GM19043 (cell line): ENCODE data around the gene APOA5.

ENCODE experiments used
- ATAC-seq: cut with Tn5 transposase; IDR thresholded peaks from one replicate; pipeline ENCODE4 v1.9.1; 2021; ENCODE audit warnings: low read depth; ENCODE audit not compliant: unreplicated experiment

The APOA5 gene

DNA sequence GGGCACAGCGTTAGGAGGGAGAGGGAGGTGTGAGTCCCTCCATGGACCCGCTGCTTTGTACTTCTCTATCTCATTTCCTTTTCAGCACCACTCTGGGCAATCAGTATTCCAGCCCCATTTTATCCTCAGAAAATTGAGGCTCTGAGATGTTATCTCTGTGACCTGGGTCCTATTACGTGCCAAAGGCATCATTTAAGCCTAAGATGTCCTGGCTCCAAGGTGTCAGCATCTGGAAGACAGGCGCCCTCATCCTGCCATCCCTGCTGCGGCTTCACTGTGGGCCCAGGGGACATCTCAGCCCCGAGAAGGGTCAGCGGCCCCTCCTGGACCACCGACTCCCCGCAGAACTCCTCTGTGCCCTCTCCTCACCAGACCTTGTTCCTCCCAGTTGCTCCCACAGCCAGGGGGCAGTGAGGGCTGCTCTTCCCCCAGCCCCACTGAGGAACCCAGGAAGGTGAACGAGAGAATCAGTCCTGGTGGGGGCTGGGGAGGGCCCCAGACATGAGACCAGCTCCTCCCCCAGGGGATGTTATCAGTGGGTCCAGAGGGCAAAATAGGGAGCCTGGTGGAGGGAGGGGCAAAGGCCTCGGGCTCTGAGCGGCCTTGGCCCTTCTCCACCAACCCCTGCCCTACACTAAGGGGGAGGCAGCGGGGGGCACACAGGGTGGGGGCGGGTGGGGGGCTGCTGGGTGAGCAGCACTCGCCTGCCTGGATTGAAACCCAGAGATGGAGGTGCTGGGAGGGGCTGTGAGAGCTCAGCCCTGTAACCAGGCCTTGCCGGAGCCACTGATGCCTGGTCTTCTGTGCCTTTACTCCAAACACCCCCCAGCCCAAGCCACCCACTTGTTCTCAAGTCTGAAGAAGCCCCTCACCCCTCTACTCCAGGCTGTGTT lies 37.2 kb upstream of the APOA5 start:
- ATAC-seq = no peak

DNA sequence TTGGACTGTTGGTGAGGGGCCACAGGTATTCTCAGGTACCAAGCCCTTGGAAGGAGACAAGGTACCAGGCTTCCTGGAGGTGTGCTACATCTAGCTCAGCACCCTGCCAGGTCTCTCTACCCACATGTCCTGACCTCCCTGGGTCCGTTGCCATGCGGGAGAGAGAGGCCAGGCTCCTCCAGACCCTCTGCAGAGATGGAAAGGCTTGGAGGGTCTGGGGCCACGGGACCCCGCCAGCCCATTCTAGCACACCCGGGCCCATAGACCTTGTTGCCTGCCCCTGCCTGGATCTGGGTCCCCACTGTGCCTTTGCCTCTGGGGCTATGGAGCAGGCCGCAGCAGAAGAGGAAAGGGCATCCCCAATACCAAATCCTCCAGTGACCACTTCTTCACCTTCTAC lies 35.8 kb upstream of the APOA5 start:
- no peak for ATAC-seq

DNA sequence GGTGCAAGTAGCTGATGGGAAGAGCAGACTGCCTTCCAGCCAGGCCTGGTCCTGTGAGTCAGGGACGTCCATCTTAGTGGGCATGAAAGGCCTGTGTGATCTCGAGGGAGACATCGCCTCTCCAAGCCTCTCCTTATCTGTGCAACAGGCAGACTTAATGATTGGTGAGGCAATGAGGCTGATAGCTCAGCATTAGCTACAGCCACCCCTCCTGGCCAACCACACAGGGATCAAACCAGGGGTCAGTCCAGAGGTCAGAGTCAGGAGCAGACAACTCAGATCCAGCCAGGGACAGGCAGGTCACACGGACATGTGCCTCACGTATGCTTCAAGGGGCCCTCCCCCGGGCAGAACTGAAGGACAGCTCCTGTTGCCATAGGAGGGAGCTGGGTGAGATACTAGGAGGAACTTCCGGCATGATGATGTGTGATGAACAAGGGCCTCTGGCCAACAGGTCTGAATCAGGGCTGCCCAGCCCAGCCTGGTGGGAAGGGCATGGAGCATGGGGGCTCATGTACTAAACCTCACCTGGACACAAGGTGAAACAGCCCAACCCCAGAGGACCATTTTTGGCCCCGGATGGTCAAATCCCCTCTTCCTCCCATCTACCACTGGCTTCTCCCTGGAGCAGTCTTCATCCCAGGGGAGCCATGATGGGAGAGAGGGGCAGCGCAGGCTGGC lies 35.2 kb upstream of the APOA5 start:
- no peak for ATAC-seq

DNA sequence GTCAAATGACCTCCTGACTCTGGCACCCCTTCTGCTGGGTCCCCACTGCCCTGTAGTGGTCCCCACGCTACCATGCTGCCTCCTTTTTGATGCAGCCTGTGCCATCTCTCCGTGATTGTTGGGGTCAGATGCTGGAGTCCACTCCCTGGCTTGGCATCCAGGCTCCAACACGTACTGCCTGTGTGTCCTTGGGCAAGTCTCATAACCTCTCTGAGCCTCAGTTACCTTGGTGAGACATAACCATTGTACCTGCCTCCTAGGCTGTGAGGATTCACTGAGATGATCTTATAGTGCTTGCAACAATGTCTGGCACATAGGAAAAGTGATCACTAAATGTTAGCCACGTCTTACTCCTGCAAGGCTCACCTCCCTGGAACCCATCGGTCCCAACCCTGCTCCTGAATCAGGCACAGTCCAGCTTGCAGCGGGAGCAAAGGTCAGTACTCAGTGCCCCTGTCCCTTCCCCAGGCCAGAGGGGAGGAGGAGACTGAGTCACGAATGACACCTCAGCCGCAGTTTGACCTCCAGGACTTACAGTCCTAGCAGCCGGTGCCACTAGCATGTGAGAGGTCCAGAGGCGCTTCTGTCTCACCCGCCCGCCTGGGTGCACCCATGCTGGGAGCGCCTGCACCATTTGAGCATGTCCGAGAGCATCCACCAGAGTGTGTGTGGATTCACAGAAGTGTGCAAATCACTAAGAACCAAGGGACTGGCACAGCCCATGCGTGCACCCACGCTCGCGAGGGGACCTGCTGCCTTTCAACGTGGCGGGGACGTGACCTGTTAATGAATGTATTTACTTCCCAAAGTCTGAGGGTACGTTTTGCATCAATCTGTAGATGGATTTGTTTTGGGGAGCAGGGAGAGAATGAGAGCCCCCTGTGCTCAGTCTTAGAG lies 34.4 kb upstream of the APOA5 start:
- no peak for ATAC-seq

DNA sequence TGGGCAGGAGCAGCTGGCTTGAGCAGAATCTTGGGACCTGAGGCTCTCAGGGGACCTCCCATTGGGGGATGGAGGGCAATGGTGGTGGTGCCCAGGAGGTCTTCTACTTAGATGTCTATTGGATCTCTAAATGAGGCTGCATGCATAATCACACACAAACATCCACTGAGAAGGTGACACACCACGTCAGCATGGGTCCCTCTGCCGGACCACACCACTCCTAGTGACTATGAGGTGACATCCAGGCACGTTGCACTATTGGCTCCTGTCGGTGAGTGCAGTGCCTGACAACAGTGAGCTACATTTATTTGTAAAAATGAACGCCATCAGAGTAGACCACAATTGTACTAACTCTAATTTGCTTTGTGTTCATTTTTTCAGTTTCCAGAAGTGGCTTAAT lies 33.8 kb upstream of the APOA5 start:
- no peak for ATAC-seq

DNA sequence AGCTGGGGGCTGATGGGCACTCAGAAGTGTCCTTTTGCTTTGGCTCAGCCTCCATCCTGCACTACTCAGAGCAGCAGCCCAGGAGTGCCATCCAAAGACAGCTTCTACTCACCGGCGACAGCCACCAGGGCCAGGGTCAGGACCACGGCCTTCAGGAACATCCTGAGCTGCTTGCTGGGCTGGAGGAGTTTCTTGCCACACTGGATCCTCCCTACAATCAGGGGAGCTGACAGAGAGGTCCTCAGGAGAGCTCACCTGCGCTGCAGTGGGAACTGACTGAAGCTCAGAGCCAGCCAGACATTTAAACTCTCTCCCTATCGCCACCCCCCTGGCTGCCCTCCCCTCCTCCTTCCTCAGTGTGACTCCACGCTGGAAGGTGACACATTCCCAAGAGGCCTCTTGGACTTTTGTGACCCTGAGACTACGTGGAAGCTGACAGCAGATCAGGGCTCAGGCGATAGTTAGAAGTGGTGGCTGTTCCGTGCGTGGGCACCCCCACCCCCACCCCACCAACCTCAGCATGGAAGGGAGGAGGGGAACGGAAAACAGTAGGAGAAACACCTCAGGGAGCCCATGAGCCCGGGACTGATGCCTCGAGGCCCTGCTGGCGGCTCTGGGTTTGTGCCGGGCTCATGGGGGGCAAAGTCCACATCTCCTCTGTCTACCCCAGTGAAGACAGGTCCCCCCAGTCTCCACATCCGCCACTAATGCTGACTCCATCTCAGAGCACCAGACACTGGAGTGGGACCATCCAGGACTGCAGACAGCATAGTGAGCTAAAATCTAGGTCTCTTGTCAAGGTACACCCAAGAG lies 31.6 kb upstream of the APOA5 start, which contains the start of gene APOA4:
APOA4 (minus strand) TSS at position 274 of the 813 bp plus-strand sequence; CDS start at position 161, 113 bp downstream.
- ATAC-seq = no peak

DNA sequence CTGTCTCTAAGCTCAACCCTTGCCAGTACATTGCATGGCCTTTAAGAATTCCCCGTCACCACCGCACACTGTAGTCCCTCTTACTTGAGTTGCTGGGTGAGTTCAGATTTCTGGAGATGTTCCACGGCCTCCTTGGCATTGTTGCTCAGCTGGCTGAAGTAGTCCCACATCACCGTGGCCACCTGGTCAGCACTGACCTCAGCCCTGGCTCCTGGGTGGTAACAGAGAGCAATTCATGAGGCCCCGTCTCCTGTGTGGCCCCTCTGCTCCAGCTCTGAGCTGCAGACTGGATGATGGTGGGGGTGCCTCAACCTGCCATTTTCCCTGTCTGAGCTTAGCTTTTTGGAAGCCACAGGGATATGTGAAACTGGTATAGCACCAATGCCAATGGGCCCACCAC lies 30.9 kb upstream of the APOA5 start:
- ATAC-seq = no peak

DNA sequence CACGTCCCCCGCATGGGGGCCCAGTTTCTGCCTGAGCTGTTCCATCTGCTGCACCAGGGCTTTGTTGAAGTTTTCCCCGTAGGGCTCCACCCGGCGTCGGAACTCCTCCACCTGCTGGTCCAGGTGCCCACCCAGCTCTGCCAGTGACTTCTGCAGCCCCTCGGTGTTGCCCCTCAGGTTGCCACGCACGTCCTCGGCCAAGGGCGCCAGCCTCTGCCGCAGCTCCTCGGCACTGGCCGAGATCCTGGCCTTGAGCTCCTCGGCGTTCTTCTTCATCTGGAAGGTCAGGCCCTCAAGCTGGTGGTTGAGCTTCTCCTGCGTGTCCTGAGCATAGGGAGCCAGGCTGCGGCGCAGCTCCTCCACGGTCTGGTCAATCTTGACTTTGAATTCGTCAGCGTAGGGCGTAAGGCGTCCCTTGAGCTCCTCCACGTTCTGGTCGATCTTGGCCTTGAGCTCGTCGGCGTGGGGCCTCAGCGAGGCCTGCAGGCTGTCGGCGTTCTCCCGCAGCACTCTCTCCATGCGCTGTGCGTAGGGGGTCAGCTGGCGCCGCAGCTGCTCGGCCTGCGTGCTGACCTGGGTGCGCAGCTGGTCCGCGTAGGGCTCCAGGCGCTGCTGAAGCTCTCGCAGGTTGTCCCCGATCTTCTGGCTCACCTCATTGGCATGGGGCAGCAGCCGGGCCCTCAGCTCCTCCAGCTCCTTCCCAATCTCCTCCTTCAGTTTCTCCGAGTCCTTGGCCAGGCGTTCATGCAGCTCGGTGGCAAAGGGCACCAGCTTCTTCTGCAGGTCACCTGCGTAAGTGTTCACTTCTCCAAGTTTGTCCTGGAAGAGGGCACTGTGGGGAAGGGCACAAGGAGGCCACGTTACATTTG lies 29.6 kb upstream of the APOA5 start:
- ATAC-seq = no peak

DNA sequence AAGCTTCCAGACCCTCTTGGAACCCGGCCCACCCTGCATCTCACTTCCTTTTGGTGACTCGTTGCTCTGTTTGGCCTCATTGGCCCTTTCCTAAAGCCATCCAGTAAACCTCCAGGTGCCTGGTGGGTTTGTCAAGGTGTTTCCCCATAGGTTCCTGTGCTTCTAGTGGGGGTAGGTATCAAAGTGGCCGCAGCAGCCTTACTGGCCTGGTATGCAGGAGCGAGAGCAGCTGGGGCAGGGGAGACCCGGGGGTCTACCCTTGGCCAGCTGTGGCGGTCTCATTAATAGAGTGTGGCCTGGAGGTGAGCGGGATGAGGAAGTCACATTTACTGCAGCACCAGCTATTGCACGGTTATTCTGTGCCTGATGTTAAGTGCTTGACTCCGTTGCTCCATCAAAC lies 27.4 kb upstream of the APOA5 start:
- ATAC-seq = no peak

DNA sequence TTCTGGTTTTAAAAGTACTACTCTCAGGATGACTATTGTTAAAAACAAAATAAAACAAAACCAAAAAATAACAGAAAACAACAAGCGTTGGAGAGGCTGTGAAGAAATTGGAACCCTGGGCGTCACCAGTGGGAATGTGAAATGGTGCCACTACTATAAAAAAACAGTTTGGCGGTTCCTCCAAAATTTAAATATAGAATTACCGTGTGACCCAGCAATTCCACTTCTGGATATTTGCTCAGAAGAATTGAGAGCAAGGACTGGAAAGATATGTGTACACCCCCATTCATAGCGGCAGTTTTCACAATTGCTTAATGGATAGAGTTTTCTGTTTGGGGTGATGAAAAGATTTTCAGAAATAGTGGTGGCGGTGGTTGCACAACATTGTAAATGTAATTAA lies 22.8 kb upstream of the APOA5 start:
- no peak for ATAC-seq

DNA sequence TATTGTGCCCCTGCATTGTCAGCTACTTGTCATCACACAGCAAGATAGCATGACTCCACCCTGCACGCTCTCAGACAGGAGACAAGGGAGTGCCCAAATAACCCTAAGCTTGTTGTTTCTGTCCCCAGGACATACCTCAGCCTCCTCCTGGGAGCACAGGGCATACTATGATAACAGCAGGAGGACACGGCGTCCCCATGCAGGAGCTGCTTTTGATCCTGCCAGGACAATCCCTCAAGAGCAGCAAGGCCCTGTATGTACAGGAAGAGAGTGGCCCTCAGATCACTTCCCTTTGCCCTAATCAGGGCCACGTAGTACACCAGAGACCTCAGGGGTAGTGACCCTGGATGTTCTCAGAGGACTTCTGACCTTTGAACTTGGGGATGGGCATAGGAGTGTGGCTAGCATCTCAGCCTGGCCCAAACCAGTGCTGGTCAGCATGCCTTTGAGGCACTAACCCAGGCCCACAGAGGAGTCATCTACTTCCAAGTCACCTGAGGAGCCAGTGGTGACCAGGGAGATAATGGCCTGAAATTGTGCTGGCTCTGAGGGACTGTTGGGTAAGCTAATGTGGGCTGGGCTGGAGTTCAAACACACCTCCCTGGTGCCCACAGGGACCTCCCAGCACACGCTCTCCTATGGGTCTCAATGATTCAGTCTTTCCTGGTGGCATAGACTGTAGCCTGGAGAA lies 22.2 kb upstream of the APOA5 start:
- no peak for ATAC-seq

DNA sequence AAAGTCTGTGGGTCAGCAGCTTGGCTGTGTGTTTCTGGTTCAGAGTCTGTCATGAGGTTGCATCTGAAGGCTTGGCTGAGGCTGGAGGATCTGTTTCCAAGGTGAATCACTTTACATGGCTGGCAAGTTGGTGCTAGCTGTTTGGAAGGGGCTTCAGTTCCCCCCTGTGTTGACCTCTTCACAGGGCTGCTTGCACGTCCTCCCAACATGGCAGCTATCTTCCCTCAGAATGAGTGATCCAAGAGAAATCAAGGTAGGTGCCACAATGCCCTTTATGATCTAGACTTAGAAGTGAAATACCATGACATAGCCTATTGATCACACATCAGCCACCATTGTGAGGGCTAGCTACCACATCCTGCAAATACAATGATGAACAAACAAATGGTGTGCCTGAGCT lies 21.5 kb upstream of the APOA5 start:
- ATAC-seq = no peak

DNA sequence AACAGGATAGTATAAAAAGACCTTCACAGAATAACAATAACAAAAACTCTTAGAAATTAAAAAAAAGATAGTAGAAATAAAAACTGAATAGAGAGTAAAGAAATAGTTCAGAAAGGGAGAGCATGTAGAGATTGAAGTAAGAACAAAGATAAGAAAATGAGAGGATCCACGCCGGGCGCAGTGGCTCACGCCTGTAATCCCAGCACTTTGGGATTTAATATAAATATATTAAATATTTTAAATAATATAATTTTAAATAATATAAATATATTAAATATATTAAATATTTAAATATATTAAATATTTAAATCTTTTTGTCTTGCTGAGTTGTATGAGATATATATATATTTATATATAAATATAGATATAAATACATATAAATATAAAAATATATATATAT lies 20.4 kb upstream of the APOA5 start:
- ATAC-seq = no peak

DNA sequence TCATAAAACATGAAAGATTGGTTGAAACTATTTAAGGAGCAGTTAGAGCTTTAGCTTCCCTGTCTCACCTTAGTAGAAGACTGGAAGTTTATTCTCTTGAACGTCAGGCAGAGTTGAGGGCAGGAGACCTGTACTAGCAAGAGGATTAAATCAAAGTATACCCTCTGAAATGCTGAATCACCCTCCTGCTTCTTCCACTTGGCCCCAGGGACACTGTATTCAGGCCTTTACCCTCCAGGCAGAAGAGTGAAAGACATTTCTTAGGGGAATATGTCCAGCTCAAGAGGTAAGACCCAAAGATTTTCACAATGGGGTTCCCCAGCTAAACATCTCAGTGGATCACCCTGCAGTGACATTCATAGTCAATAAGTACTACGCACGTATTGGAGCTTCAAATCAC lies 19.5 kb upstream of the APOA5 start:
- ATAC-seq = no peak

DNA sequence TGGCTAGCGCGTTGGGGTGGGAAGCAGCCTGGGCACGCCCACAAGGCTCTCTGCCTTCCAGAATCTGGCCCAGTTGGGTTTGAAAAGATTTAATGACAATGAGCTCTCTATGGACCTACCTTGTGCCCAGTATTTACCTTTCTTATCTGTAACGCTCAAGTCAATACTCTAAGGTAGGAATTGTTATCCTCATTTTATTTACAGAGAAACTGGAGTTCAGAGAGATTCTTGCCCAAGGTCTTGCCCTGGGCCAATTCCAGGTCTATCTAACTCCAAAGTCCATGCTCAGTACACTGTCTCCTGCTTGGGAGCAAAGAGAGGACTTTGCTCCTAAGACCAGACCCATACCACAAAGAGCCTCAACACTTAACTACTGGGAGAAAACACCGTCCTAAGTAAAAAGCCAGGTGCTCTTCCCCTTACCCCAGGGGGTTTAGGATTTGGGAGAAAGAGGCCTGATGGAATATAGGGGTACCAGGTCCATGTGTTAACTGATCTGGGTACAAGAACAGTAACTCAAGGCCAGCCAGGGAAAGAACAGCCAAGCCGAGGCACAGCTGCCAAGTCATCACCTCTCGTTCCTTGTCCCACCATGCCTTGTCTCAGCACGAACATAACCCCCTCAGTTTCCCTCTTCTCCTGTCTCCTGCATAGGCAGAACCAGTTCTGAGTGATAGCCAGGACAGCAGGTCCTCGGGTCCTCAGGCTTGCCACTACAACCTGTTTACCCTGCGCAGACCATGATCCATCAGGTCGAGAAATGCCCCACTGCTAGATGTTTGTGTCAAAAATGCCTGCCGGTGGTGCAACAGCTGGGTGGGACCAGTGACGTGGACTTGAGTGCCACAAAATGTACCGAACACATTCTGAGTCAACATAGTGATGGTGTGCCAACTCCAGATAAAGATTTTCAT lies 16.8 kb upstream of the APOA5 start:
- ATAC-seq = no peak

DNA sequence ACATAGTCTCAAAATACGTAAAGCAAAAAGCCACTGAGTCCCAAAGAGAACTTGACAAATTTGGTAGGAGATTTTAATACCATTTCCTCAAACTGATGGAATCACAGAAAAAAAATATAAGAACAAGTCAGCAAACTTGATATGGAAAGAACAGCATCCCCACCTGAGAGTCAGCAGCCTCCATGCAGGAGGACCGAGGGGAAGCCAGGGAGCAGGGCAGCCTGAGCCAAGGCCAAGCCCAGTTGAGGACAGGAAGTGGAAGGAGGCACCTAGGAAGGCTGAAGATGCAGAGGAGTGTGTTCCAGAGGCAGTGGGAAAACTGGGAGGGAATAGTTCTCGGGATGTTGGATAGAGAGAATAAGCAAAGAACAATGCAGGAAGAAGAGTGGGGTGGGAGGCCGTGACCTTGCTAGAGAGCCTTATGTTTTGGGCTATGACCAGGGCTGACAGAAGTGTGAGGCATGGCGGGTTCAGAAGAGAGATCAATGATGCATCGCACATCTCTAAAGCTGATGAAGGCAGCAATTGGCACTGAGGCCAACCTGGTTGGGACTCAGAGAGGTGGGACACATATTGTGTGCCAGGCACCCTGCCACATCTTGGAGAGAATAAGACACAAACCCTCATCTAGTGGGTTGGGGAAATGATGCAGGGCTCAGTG lies 16.1 kb upstream of the APOA5 start:
- no peak for ATAC-seq

DNA sequence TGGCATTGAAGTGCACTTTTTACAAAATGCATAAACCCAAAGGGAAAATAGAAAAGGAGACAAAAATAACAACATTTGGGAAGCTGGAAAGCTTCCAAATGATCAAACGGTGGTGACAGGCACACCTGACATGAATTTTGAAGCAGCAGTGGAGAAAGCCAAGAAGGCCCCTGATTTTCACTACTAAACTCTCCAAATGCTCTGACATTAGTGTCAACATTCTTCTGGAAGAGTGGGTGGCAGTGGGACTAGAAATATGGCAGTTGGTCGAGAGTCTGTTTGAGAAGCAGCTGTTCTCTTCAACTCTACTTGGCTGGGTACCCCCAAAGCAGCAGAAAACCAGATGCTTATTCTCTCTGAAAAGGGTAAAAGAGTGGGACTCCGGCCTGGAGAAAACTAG lies 12.3 kb upstream of the APOA5 start:
- ATAC-seq = no peak
